ENCODE data around the gene GKN2.

GRCh38 chr2:68939962-68940361 lies 12.7 kb downstream of the GKN2 start:
- TF ChIP-seq CTCF (conservative IDR thresholded peaks at IDR 0.05; ENCODE audit: low read depth, low read length) (no peak), EZH2phosphoT487 (IDR thresholded peaks at IDR 0.05; ENCODE audit: borderline replicate concordance, low read length) (no peak), EZH2 (IDR thresholded peaks at IDR 0.05; ENCODE audit: low read length, unreplicated experiment) (no peak)

Measured in PC-3 (cell line).